OCI-LY3 (cell line): ENCODE measurements around the gene PTPRH.
"Not testable (repeated sequence)": the region's sequence is repeated elsewhere in the genome, so short reads cannot be mapped to it uniquely, and the experiment has no call there.

Experiments used
- H2AFZ ChIP-seq: fragments of 200-600, 300-600 bp; shearing (Covaris generic); 2 replicates; pipeline ENCODE4 v1.6.0; 2014; ENCODE audit warnings: antibody characterized with exemption, low read depth, low read length
- H3K27ac ChIP-seq: fragments of 200-600, 300-600 bp; sonication (generic); 2 replicates; pipeline ENCODE4 v1.5.1; 2014; ENCODE audit warnings: mild to moderate bottlenecking, low read length, moderate library complexity, mixed read lengths
- H3K27me3 ChIP-seq: fragments of 200-600, 300-600 bp; sonication (generic); 2 replicates; pipeline ENCODE4 v1.6.1; 2014; ENCODE audit warnings: low read depth, low read length, mixed read lengths
- H3K36me3 ChIP-seq: fragments of 200-600, 300-600 bp; sonication (generic); replicated peaks from 2 replicates; pipeline ENCODE3; 2014; ENCODE audit warnings: low read depth, low read length, mixed read lengths
- H3K4me1 ChIP-seq: fragments of 300-600, 200-600 bp; sonication (generic); 2 replicates; pipeline ENCODE4 v1.6.1; 2014; ENCODE audit warnings: low read length, mixed read lengths
- H3K4me2 ChIP-seq: fragments of 200-600, 300-600 bp; sonication (generic); 2 replicates; pipeline ENCODE4 v1.6.1; 2014; ENCODE audit warnings: low read length, mixed read lengths
- H3K4me3 ChIP-seq: fragments of 300-600, 200-600 bp; sonication (generic); 2 replicates; pipeline ENCODE4 v1.5.1; 2014; ENCODE audit warnings: antibody characterized with exemption, mild to moderate bottlenecking, low read length, moderate library complexity
- H3K79me2 ChIP-seq: fragments of 300-600, 200-600 bp; shearing (Covaris generic); 2 replicates; pipeline ENCODE4 v1.6.1; 2014; ENCODE audit warnings: mild to moderate bottlenecking, low read length, mixed read lengths
- H3K9ac ChIP-seq: fragments of 300-600, 200-600 bp; shearing (Covaris generic); 2 replicates; pipeline ENCODE4 v1.6.0; 2014; ENCODE audit warnings: mild to moderate bottlenecking, low read length, moderate library complexity
- H3K9me3 ChIP-seq: fragments of 200-600, 300-600 bp; shearing (Covaris generic); 2 replicates; pipeline ENCODE4 v1.6.1; 2014; ENCODE audit warnings: low read length, mixed read lengths; ENCODE audit not compliant: insufficient read depth
- H4K20me1 ChIP-seq: fragments of 200-600, 300-600 bp; sonication (generic); 2 replicates; pipeline ENCODE4 v1.6.1; 2016; ENCODE audit warnings: low read length, mixed read lengths; ENCODE audit not compliant: insufficient read depth
- CTCF ChIP-seq: fragments of 200-600, 300-600 bp; sonication (generic); IDR thresholded peaks from 2 replicates; pipeline ENCODE4 v1.5.1; 2014; ENCODE audit warnings: antibody characterized with exemption, low read length, low read depth
- EZH2phosphoT487 ChIP-seq: fragments of 200-600 bp; shearing (Covaris generic); IDR thresholded peaks from 2 replicates; pipeline ENCODE4 v1.6.1; 2018; ENCODE audit warnings: antibody characterized with exemption, mixed run types, low read depth

Gene PTPRH

GRCh38 chr19:55157064-55157908 lies 52.0 kb downstream of the PTPRH start, which contains the start of gene TNNI3:
Gene TNNI3, minus strand, starts transcription at chr19:55157732. Its CDS starts 143 bp downstream, at chr19:55157589.
- TF ChIP-seq EZH2phosphoT487 (no peak), CTCF (no peak)
- no peak within 1 kb of the TSS for H3K4me3 ChIP-seq
- no peak within 1 kb of the TSS for H3K4me2 ChIP-seq
- no peak within 1 kb of the TSS for H2AFZ ChIP-seq
- H3K9ac ChIP-seq, result no peak within 1 kb of the TSS
- H3K36me3 ChIP-seq, result no peaks in the 10 kb centered on the region
- no peaks in the 10 kb centered on the region for H3K9me3 ChIP-seq
- peaks cover 7% of the 10 kb centered on the region; the same call in 1 of the 2 replicates for H3K27me3 ChIP-seq
- no peaks in the 10 kb centered on the region for H3K79me2 ChIP-seq
- no peaks in the 10 kb centered on the region for H4K20me1 ChIP-seq
- H3K27ac ChIP-seq, result no peak within 1 kb of the TSS
- 0 out of 2 replicates have a peak, but pooled peaks cover under 1% of the 10 kb centered on the region for H3K4me1 ChIP-seq

GRCh38 chr19:55156202-55157063 lies 52.9 kb downstream of the PTPRH start:
- Histone ChIP-seq H3K27me3 (peaks cover 7% of the 10 kb centered on the region; the same call in 1 of the 2 replicates), H3K4me2 (no peak overlapping the region), H3K79me2 (no peaks in the 10 kb centered on the region), H3K4me1 (0 out of 2 replicates have a peak, but pooled peaks cover 4% of the 10 kb centered on the region), H3K4me3 (no peak overlapping the region), H2AFZ (no peak overlapping the region), H3K9ac (no peak overlapping the region), H4K20me1 (no peaks in the 10 kb centered on the region), H3K9me3 (no peaks in the 10 kb centered on the region), H3K27ac (no peak overlapping the region), H3K36me3 (no peaks in the 10 kb centered on the region)
- no peak for TF ChIP-seq CTCF
- no peak for TF ChIP-seq EZH2phosphoT487

- not testable (repeated sequence) for H3K27me3 ChIP-seq, H3K4me1 ChIP-seq, H4K20me1 ChIP-seq, H3K36me3 ChIP-seq, H3K4me2 ChIP-seq, H3K9me3 ChIP-seq, H3K9ac ChIP-seq, H3K27ac ChIP-seq, H3K4me3 ChIP-seq, H3K79me2 ChIP-seq, H2AFZ ChIP-seq
These were observed 53.5 kb downstream of the PTPRH start for GRCh38 chr19:55155784-55156183.

- Histone ChIP-seq H3K27me3 (peaks cover 18% of the 10 kb centered on the region), H3K9me3 (no peaks in the 10 kb centered on the region), H3K79me2 (no peaks in the 10 kb centered on the region), H4K20me1 (no peaks in the 10 kb centered on the region), H2AFZ (peak overlapping the region; percentile 79; the same call in 1 of the 2 replicates), H3K9ac (no peak overlapping the region), H3K4me2 (no peak overlapping the region), H3K4me1 (0 out of 2 replicates have a peak, but pooled peaks cover 4% of the 10 kb centered on the region), H3K36me3 (no peaks in the 10 kb centered on the region), H3K27ac (no peak overlapping the region), H3K4me3 (no peak overlapping the region)
- TF ChIP-seq CTCF (no peak), EZH2phosphoT487 (no peak)
These were observed 55.5 kb downstream of the PTPRH start for GRCh38 chr19:55153652-55154264.
